ENCODE measurements around the gene DLL3.

Gene DLL3

GRCh38 chr19:39539518-39540332, 41.0 kb downstream of the DLL3 start, which contains the start of gene EID2:
Gene EID2 (minus strand): TSS chr19:39540161. CDS start chr19:39540079, 82 bp downstream.
- Mint-ChIP-seq H3K27ac (peak within 1 kb of the TSS; percentile 90), H3K4me1 (peaks cover 35% of the 10 kb centered on the region)

DNA sequence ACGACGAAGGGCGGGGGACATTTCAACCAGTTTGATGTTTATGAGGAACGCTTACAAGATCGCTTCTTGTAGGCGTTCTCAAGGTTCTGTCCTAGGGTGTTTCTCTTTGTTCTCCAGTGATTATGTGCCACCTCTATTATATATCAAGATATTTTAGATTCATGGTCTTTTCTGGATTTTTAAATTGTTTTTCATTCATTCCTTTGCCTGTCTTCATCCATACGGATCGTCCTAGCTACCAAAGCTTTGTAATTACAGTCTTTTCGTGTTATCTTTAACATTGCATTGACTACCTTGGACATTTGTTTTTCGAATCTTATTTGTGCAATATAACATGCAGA, 41.6 kb downstream of the DLL3 start:
- peaks cover 35% of the 10 kb centered on the region for H3K4me1 Mint-ChIP-seq
- H3K27ac Mint-ChIP-seq: peak overlapping the region; percentile 90
- H3K27me3 Mint-ChIP-seq: no peaks in the 10 kb centered on the region
- ATAC-seq (ENCODE audit: low read depth): no peak
- DNase-seq (ENCODE audit: low spot score in 2 of 2): no peak
- H3K4me3 Mint-ChIP-seq: peak overlapping the region; percentile 94
- no peaks in the 10 kb centered on the region for H3K9me3 Mint-ChIP-seq
- no peaks in the 10 kb centered on the region for H3K36me3 Mint-ChIP-seq

More at GRCh38 chr19:39539518-39540332, 41.0 kb downstream of the DLL3 start, which contains the start of gene EID2:
- Mint-ChIP-seq H3K36me3 (no peaks in the 10 kb centered on the region), H3K27me3 (no peaks in the 10 kb centered on the region), H3K4me3 (peak within 1 kb of the TSS; percentile 94), H3K9me3 (no peaks in the 10 kb centered on the region)
- ATAC-seq (ENCODE audit: low read depth) (peak; percentile 91), DNase-seq (ENCODE audit: low spot score in 2 of 2) (peak; percentile 88 to 92)

DNA sequence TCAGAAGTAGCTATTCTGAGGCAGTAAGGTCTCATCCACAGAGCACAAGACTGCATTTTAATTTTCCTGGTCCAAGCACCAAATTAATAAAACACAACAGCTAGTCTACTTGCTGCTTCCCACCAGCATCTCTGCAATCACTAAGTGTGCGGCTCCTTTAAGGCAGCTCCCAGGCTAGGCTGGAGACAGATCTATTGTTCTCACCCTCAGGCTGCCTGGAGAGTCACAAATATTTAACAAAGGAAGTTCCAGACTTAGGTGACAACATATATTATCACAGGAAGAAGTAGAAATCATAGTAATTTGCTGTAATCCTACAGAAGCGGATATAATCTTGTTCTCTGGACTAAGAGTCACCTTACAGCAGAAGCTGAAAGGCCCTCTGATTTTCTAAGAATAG, 43.5 kb downstream of the DLL3 start:
- DNase-seq (ENCODE audit: low spot score in 2 of 2): no peak
- no peaks in the 10 kb centered on the region for H3K9me3 Mint-ChIP-seq
- no peaks in the 10 kb centered on the region for H3K36me3 Mint-ChIP-seq
- peaks cover 32% of the 10 kb centered on the region for H3K4me1 Mint-ChIP-seq
- peaks cover 1% of the 10 kb centered on the region for H3K27me3 Mint-ChIP-seq
- no peak for ATAC-seq (ENCODE audit: low read depth)
- no peak overlapping the region for H3K27ac Mint-ChIP-seq
- H3K4me3 Mint-ChIP-seq: no peak overlapping the region

DNA sequence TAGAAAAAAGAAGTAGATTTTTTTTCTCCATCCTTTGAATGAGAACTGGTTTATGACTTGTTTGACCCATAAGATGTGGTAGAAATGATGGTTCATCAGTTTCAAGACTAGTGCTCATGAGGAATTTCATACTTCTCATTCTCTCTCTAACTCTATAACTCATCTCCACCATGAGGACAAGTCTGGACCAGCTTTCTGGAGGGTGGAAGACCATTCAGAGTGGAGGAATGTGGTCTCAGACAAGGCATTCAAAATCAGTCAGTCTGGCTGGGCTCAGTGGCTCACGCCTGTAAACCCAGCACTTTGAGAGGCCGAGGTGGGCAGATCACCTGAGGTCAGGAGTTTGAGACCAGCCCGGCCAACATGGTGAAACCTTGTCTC, 44.7 kb downstream of the DLL3 start:
- H3K27ac Mint-ChIP-seq: no peak overlapping the region
- no peaks in the 10 kb centered on the region for H3K9me3 Mint-ChIP-seq
- peaks cover 3% of the 10 kb centered on the region for H3K27me3 Mint-ChIP-seq
- ATAC-seq (ENCODE audit: low read depth): no peak
- H3K4me3 Mint-ChIP-seq: no peak overlapping the region
- no peak for DNase-seq (ENCODE audit: low spot score in 2 of 2)
- peaks cover 25% of the 10 kb centered on the region for H3K4me1 Mint-ChIP-seq
- H3K36me3 Mint-ChIP-seq: no peaks in the 10 kb centered on the region

DNA sequence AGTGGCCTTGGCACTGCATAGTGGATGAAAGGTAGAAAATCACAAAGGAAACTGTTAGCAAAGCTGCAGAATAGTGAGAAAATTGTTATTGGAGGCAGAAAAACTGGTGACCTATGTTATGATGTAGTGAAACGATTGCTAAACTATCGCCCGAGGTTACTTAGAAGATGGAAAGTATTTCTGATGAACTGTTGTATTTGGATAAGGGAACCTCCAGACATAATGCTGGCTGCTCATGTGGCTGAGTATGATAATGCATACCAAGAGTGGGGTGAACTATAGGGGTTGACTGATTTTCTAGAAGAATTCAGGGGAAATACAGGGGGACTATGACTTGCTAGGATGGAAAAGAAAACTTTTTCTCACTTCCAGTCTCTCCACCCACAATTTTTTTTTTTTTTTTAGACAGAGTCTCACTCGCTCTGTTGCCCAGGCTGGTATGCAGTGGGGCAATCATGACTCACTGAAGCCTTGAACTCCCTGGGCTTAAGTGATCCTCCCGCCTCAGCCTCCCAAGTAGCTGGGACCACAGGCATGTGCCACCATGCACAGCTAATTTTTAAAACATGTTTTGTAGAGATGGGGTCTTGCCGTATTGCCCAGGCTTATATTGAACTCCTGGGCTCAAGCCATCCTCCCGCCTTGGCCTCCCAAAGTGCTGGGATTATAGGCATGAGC, 45.6 kb downstream of the DLL3 start:
- peaks cover 19% of the 10 kb centered on the region for H3K4me1 Mint-ChIP-seq
- H3K27ac Mint-ChIP-seq: no peak overlapping the region
- DNase-seq (ENCODE audit: low spot score in 2 of 2) (no peak), ATAC-seq (ENCODE audit: low read depth) (no peak)
- no peaks in the 10 kb centered on the region for H3K9me3 Mint-ChIP-seq
- no peak overlapping the region for H3K4me3 Mint-ChIP-seq
- peaks cover 3% of the 10 kb centered on the region for H3K27me3 Mint-ChIP-seq
- no peaks in the 10 kb centered on the region for H3K36me3 Mint-ChIP-seq

DNA sequence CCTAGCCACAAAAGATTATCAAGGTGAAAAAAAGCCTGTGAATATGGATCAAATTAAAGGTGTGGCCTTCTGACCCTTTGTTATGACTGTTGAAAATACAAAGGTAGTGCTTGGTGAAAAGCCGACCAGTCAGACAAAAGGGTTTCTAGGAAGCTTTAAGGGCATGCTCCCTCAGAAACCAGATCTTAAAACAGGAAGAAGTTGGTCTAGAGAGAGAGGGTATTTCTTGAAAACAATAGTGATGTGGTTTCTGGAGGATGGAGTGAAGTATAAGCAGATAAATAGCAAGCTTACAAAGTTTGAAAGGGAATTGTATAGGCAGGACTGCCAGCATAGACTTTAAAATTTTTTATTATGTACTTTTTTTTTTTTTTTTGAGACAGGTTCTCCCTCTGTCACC, 46.2 kb downstream of the DLL3 start:
- no peak overlapping the region for H3K27ac Mint-ChIP-seq
- H3K4me1 Mint-ChIP-seq: peaks cover 18% of the 10 kb centered on the region

GRCh38 chr19:39546599-39546998, 47.9 kb downstream of the DLL3 start:
- DNase-seq (ENCODE audit: low spot score in 2 of 2): no peak
- Mint-ChIP-seq H3K27me3 (peaks cover 3% of the 10 kb centered on the region), H3K4me3 (no peak overlapping the region), H3K36me3 (no peaks in the 10 kb centered on the region), H3K27ac (no peak overlapping the region), H3K4me1 (peaks cover 9% of the 10 kb centered on the region), H3K9me3 (no peaks in the 10 kb centered on the region)
- ATAC-seq (ENCODE audit: low read depth): no peak

More for the DNA sequence above, 46.2 kb downstream of the DLL3 start:
- no peaks in the 10 kb centered on the region for H3K36me3 Mint-ChIP-seq
- DNase-seq (ENCODE audit: low spot score in 2 of 2) (no peak), ATAC-seq (ENCODE audit: low read depth) (no peak)
- H3K27me3 Mint-ChIP-seq: peaks cover 3% of the 10 kb centered on the region
- H3K4me3 Mint-ChIP-seq: no peak overlapping the region
- H3K9me3 Mint-ChIP-seq: no peaks in the 10 kb centered on the region

DNA sequence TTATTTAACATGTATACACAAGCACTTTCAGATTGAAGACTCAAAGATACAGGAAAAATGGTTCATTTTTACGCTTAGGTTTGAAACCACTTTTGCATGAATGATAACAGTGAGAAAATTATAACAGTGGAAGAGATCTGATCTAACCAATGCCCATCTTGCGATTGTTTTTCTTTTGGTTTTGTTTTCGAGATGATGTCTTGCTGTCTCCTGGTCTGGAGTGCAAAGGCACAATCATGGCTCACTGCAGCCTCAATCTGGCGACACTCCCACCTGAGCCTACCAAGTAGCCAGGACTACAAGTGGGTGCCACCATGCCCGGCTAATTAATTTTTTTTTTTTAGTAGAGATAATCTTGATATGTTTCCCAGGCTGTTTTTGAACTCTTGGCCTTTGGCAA, 51.5 kb downstream of the DLL3 start:
- Mint-ChIP-seq H3K27ac (no peak overlapping the region), H3K36me3 (no peaks in the 10 kb centered on the region), H3K4me1 (peaks cover 16% of the 10 kb centered on the region), H3K4me3 (no peak overlapping the region), H3K9me3 (no peaks in the 10 kb centered on the region), H3K27me3 (peaks cover 3% of the 10 kb centered on the region)
- ATAC-seq (ENCODE audit: low read depth) (no peak), DNase-seq (ENCODE audit: low spot score in 2 of 2) (no peak)

GRCh38 chr19:39553082-39553652, 54.4 kb downstream of the DLL3 start:
- Mint-ChIP-seq H3K36me3 (no peaks in the 10 kb centered on the region), H3K4me3 (no peak overlapping the region), H3K4me1 (peaks cover 32% of the 10 kb centered on the region), H3K27ac (no peak overlapping the region), H3K27me3 (no peaks in the 10 kb centered on the region), H3K9me3 (no peaks in the 10 kb centered on the region)
- DNase-seq (ENCODE audit: low spot score in 2 of 2): no peak
- ATAC-seq (ENCODE audit: low read depth): no peak

GRCh38 chr19:39554701-39555311, 56.1 kb downstream of the DLL3 start:
- Mint-ChIP-seq H3K4me3 (no peak overlapping the region), H3K27me3 (no peaks in the 10 kb centered on the region), H3K4me1 (peaks cover 40% of the 10 kb centered on the region), H3K27ac (no peak overlapping the region), H3K36me3 (no peaks in the 10 kb centered on the region), H3K9me3 (no peaks in the 10 kb centered on the region)
- no peak for ATAC-seq (ENCODE audit: low read depth)
- no peak for DNase-seq (ENCODE audit: low spot score in 2 of 2)

- Mint-ChIP-seq H3K4me3 (no peak overlapping the region), H3K4me1 (peaks cover 40% of the 10 kb centered on the region), H3K9me3 (no peaks in the 10 kb centered on the region), H3K27me3 (no peaks in the 10 kb centered on the region), H3K36me3 (no peaks in the 10 kb centered on the region), H3K27ac (no peak overlapping the region)
- no peak for DNase-seq (ENCODE audit: low spot score in 2 of 2)
- ATAC-seq (ENCODE audit: low read depth): no peak
Measured at GRCh38 chr19:39555883-39556282, 57.1 kb downstream of the DLL3 start.

Data from memory B cell (primary cell).